Measurements from ENCODE around the gene GNAI1.

Gene GNAI1

DNA sequence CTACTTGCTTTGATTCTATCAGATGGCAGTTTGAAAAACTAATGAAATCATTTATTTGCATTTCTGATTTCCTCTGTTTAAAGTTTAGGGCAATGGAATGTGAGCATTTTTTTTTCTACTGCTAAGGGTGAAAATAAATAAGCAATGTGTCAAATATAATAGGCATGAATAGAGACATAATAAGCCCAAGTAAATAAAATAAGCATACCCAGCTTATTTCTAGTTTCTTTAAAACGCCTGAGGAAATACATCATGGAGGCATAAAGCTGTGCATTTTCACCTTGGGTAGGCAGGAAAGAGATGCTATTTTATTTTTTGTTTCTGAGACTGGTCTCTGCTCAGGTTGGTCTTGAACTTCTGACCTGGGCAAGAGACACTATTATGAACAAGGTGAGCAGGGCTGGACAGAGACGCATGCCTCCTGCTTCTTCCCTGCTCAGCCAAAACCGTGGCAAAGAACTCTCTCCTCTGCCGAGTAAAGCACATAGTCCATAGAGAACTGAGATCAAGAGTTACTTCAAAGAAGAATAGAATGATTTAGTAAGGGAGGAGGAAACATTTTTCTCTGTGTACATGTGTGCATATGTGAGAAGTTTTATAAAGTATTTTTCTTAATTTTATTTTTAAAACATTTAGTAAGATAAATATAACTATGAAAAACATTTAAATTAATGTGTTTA, 138.1 kb downstream of the GNAI1 start:
- no peak overlapping the region for H3K4me2 ChIP-seq (ENCODE audit: low read depth, low read length)
- H3K36me3 ChIP-seq (replicated peaks; ENCODE audit: insufficient read depth, low read length), result no peaks in the 10 kb centered on the region
- no peaks in the 10 kb centered on the region for H3K27me3 ChIP-seq (replicated peaks; ENCODE audit: insufficient read depth, low read length)
- no peaks in the 10 kb centered on the region for H3K4me1 ChIP-seq (ENCODE audit: low read length)
- H3K4me3 ChIP-seq (ENCODE audit: low read length), result no peak overlapping the region
- H4K20me1 ChIP-seq (ENCODE audit: insufficient read depth, low read length), result no peaks in the 10 kb centered on the region
- H3F3A ChIP-seq (ENCODE audit: insufficient read depth, low read length), result no peaks in the 10 kb centered on the region
- no peaks in the 10 kb centered on the region for H3K9me3 ChIP-seq (replicated peaks; ENCODE audit: insufficient read depth, low read length)
- no peak for DNase-seq
- no peak overlapping the region for H3K9ac ChIP-seq (ENCODE audit: low read length)
- H3K27ac ChIP-seq (ENCODE audit: low read length), result no peak overlapping the region
- TF ChIP-seq, protein P1, sequence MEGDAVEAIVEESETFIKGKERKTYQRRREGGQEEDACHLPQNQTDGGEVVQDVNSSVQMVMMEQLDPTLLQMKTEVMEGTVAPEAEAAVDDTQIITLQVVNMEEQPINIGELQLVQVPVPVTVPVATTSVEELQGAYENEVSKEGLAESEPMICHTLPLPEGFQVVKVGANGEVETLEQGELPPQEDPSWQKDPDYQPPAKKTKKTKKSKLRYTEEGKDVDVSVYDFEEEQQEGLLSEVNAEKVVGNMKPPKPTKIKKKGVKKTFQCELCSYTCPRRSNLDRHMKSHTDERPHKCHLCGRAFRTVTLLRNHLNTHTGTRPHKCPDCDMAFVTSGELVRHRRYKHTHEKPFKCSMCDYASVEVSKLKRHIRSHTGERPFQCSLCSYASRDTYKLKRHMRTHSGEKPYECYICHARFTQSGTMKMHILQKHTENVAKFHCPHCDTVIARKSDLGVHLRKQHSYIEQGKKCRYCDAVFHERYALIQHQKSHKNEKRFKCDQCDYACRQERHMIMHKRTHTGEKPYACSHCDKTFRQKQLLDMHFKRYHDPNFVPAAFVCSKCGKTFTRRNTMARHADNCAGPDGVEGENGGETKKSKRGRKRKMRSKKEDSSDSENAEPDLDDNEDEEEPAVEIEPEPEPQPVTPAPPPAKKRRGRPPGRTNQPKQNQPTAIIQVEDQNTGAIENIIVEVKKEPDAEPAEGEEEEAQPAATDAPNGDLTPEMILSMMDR (IDR thresholded peaks at IDR 0.05; ENCODE audit: low read length), result no peak
- TF ChIP-seq EZH2phosphoT487 (IDR thresholded peaks at IDR 0.05; ENCODE audit: low read length), result no peak
- no peak for TF ChIP-seq EZH2 (optimal IDR thresholded peaks at IDR 0.05; ENCODE audit: low read depth, low read length)
- no peaks in the 10 kb centered on the region for H3K9me2 ChIP-seq (replicated peaks; ENCODE audit: insufficient read depth, low read length)
- H2AFZ ChIP-seq (ENCODE audit: low read length), result no peak overlapping the region
- H3K79me2 ChIP-seq (ENCODE audit: low read length), result no peaks in the 10 kb centered on the region

DNA sequence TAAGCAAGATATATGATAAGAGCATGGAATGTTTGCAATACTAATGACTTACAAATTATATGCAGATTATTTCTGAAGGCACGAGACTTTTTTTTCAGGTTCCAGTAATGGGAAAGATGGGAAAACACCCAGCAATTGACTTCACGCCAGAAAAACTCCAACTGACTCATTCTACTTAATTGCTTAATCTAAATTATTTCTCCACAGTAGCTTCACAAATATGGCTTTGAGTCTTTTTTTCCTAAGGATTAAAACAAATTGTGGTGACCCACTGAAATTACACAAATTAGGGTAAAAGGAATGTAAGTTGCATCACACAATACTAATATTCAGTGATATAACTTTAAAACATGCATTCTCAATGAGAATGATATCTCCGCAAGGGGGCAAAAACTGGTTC, 138.7 kb downstream of the GNAI1 start:
- Histone ChIP-seq H3K27me3 (replicated peaks; ENCODE audit: insufficient read depth, low read length) (no peaks in the 10 kb centered on the region), H3K4me2 (ENCODE audit: low read depth, low read length) (no peak overlapping the region), H3K27ac (ENCODE audit: low read length) (no peak overlapping the region), H3K9me2 (replicated peaks; ENCODE audit: insufficient read depth, low read length) (no peaks in the 10 kb centered on the region), H3K36me3 (replicated peaks; ENCODE audit: insufficient read depth, low read length) (no peaks in the 10 kb centered on the region), H3K9ac (ENCODE audit: low read length) (no peak overlapping the region), H3F3A (ENCODE audit: insufficient read depth, low read length) (no peaks in the 10 kb centered on the region), H3K9me3 (replicated peaks; ENCODE audit: insufficient read depth, low read length) (no peaks in the 10 kb centered on the region), H3K4me3 (ENCODE audit: low read length) (no peak overlapping the region), H3K79me2 (ENCODE audit: low read length) (no peaks in the 10 kb centered on the region), H4K20me1 (ENCODE audit: insufficient read depth, low read length) (no peaks in the 10 kb centered on the region), H3K4me1 (ENCODE audit: low read length) (no peaks in the 10 kb centered on the region), H2AFZ (ENCODE audit: low read length) (no peak overlapping the region)
- DNase-seq, result no peak
- TF ChIP-seq, protein P1 (IDR thresholded peaks at IDR 0.05; ENCODE audit: low read length), result no peak
- TF ChIP-seq EZH2phosphoT487 (IDR thresholded peaks at IDR 0.05; ENCODE audit: low read length) (no peak), EZH2 (optimal IDR thresholded peaks at IDR 0.05; ENCODE audit: low read depth, low read length) (no peak)

DNA sequence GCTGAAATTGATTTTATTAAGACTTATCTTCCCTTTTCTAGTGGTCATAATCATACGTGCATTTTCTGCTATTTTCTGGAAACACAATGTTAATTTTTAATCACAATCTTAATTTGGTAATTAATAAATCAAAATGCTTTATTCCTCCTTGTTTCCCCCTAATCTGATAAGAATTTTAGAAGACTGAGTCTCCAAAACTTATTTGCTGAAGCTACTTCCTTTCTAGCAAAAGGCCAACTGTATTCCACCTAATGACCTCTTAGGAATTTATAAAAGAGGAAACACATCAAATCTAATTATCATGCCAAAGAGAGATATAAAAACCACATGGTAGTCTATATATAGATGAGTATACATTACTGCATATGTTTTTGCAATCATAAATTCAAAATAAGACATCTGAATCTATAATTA, 140.6 kb downstream of the GNAI1 start:
- H3K9ac ChIP-seq (ENCODE audit: low read length), result no peak overlapping the region
- H2AFZ ChIP-seq (ENCODE audit: low read length), result no peak overlapping the region
- H3K9me2 ChIP-seq (replicated peaks; ENCODE audit: insufficient read depth, low read length), result no peaks in the 10 kb centered on the region
- no peaks in the 10 kb centered on the region for H3K36me3 ChIP-seq (replicated peaks; ENCODE audit: insufficient read depth, low read length)
- H3K4me2 ChIP-seq (ENCODE audit: low read depth, low read length), result no peak overlapping the region
- TF ChIP-seq EZH2 (optimal IDR thresholded peaks at IDR 0.05; ENCODE audit: low read depth, low read length) (no peak), EZH2phosphoT487 (IDR thresholded peaks at IDR 0.05; ENCODE audit: low read length) (no peak)
- TF ChIP-seq, protein P1 (IDR thresholded peaks at IDR 0.05; ENCODE audit: low read length), result no peak
- H3K79me2 ChIP-seq (ENCODE audit: low read length), result no peaks in the 10 kb centered on the region
- H3K4me3 ChIP-seq (ENCODE audit: low read length), result no peak overlapping the region
- no peaks in the 10 kb centered on the region for H3K27me3 ChIP-seq (replicated peaks; ENCODE audit: insufficient read depth, low read length)
- no peak for DNase-seq
- H4K20me1 ChIP-seq (ENCODE audit: insufficient read depth, low read length), result no peaks in the 10 kb centered on the region
- H3F3A ChIP-seq (ENCODE audit: insufficient read depth, low read length), result no peaks in the 10 kb centered on the region
- H3K4me1 ChIP-seq (ENCODE audit: low read length), result no peaks in the 10 kb centered on the region
- no peaks in the 10 kb centered on the region for H3K9me3 ChIP-seq (replicated peaks; ENCODE audit: insufficient read depth, low read length)
- no peak overlapping the region for H3K27ac ChIP-seq (ENCODE audit: low read length)
